KMS-11 (cell line): ENCODE measurements around the gene SP100.

Source experiments
- H2AFZ ChIP-seq: fragments of 200-600 bp; sonication (generic); 2 replicates; pipeline ENCODE4 v1.6.1; 2016; ENCODE audit warnings: antibody characterized with exemption, mixed run types, low read depth
- H3K27ac ChIP-seq: fragments of 200-600 bp; sonication (generic); 2 replicates; pipeline ENCODE4 v1.6.1; 2016; ENCODE audit warnings: mild to moderate bottlenecking, mixed run types
- H3K27me3 ChIP-seq: fragments of 200-600 bp; sonication (generic); 2 replicates; pipeline ENCODE4 v1.6.1; 2017; ENCODE audit warnings: mild to moderate bottlenecking, low read depth, mixed run types, moderate library complexity; ENCODE audit not compliant: insufficient read depth
- H3K36me3 ChIP-seq: fragments of 200-600 bp; sonication (generic); 2 replicates; pipeline ENCODE4 v1.6.1; 2017; ENCODE audit warnings: mild to moderate bottlenecking, mixed run types; ENCODE audit not compliant: insufficient read depth
- H3K4me1 ChIP-seq: fragments of 200-600 bp; sonication (generic); 2 replicates; pipeline ENCODE4 v1.6.1; 2016; ENCODE audit warnings: mild to moderate bottlenecking, low read depth, mixed run types; ENCODE audit not compliant: poor library complexity, severe bottlenecking
- H3K4me2 ChIP-seq: fragments of 200-600 bp; sonication (generic); 2 replicates; pipeline ENCODE4 v1.7.0; 2016; ENCODE audit warnings: mild to moderate bottlenecking, mixed run types
- H3K4me3 ChIP-seq: fragments of 200-600 bp; sonication (generic); IDR thresholded peaks from 2 replicates; pipeline ENCODE4 v1.6.1; 2017; ENCODE audit warnings: low read depth, low read length, mixed read lengths; ENCODE audit not compliant: insufficient read depth
- H3K79me2 ChIP-seq: fragments of 200-600 bp; sonication (generic); 2 replicates; pipeline ENCODE4 v1.6.1; 2016; ENCODE audit warnings: low read depth, mixed run types; ENCODE audit not compliant: insufficient read depth
- H3K9ac ChIP-seq: fragments of 200-600 bp; sonication (generic); 2 replicates; pipeline ENCODE4 v1.6.1; 2016; ENCODE audit warnings: mild to moderate bottlenecking, mixed run types
- H4K20me1 ChIP-seq: fragments of 200-600 bp; sonication (generic); 2 replicates; pipeline ENCODE4 v1.6.1; 2016; ENCODE audit warnings: mild to moderate bottlenecking, mixed run types; ENCODE audit not compliant: insufficient read depth
- CTCF ChIP-seq: fragments of 200-600 bp; sonication (generic); conservative IDR thresholded peaks from 2 replicates; pipeline ENCODE4 v1.6.1; 2017; ENCODE audit warnings: low read depth, mild to moderate bottlenecking, antibody characterized with exemption, low read length, moderate library complexity, mixed read lengths

Gene SP100

GRCh38 chr2:230413479-230413878 lies 2.5 kb upstream of the SP100 start:
- Histone ChIP-seq H3K36me3 (no peaks in the 10 kb centered on the region), H2AFZ (no peak overlapping the region), H3K4me3 (no peak overlapping the region), H4K20me1 (no peaks in the 10 kb centered on the region), H3K79me2 (peaks cover 14% of the 10 kb centered on the region; the same call in 1 of the 2 replicates), H3K4me1 (peaks cover 43% of the 10 kb centered on the region), H3K9ac (no peak overlapping the region), H3K4me2 (no peak overlapping the region), H3K27ac (no peak overlapping the region), H3K27me3 (no peaks in the 10 kb centered on the region)
- TF ChIP-seq CTCF: no peak

GRCh38 chr2:230414302-230414701 lies 1.7 kb upstream of the SP100 start:
- Histone ChIP-seq H3K27ac (no peak overlapping the region), H3K27me3 (no peaks in the 10 kb centered on the region), H2AFZ (no peak overlapping the region), H3K79me2 (peaks cover 14% of the 10 kb centered on the region; the same call in 1 of the 2 replicates), H4K20me1 (no peaks in the 10 kb centered on the region), H3K9ac (no peak overlapping the region), H3K4me1 (peaks cover 43% of the 10 kb centered on the region), H3K36me3 (no peaks in the 10 kb centered on the region), H3K4me2 (no peak overlapping the region), H3K4me3 (no peak overlapping the region)
- no peak for TF ChIP-seq CTCF

- H3K4me3 ChIP-seq: no peak overlapping the region
- peaks cover 14% of the 10 kb centered on the region; the same call in 1 of the 2 replicates for H3K79me2 ChIP-seq
- H3K36me3 ChIP-seq: no peaks in the 10 kb centered on the region
Observed at GRCh38 chr2:230417436-230417835, 1.4 kb downstream of the SP100 start.

GRCh38 chr2:230418341-230419016 lies 2.5 kb downstream of the SP100 start:
- H2AFZ ChIP-seq: no peak overlapping the region
- peaks cover 14% of the 10 kb centered on the region; the same call in 1 of the 2 replicates for H3K79me2 ChIP-seq
- H3K27ac ChIP-seq: no peak overlapping the region
- TF ChIP-seq CTCF: no peak
- no peaks in the 10 kb centered on the region for H4K20me1 ChIP-seq
- H3K4me2 ChIP-seq: no peak overlapping the region
- no peaks in the 10 kb centered on the region for H3K36me3 ChIP-seq
- no peak overlapping the region for H3K9ac ChIP-seq
- peaks cover 29% of the 10 kb centered on the region for H3K4me1 ChIP-seq
- no peak overlapping the region for H3K4me3 ChIP-seq
- H3K27me3 ChIP-seq: no peaks in the 10 kb centered on the region

More at GRCh38 chr2:230417436-230417835, 1.4 kb downstream of the SP100 start:
- H2AFZ ChIP-seq: no peak overlapping the region
- peaks cover 33% of the 10 kb centered on the region for H3K4me1 ChIP-seq
- H4K20me1 ChIP-seq: no peaks in the 10 kb centered on the region
- H3K27me3 ChIP-seq: no peaks in the 10 kb centered on the region
- H3K4me2 ChIP-seq: peak overlapping the region; percentile 100
- 0 out of 2 replicates have a peak overlapping the region, but pooled peaks have one; percentile 69 for H3K9ac ChIP-seq
- H3K27ac ChIP-seq: no peak overlapping the region
- no peak for TF ChIP-seq CTCF
